Keratinocyte (primary cell): ENCODE data around the gene FKBP10. TPM values are rescaled to one million over a fixed set of nuclear protein-coding genes. Genes with fewer than 3 reads are reported as not detected.

ENCODE experiments used
- DNase-seq: peaks from one replicate; pipeline ENCODE4 v3.0.0-alpha.2; 2011; ENCODE audit warnings: low read depth, missing footprints, low spot score
- FAIRE-seq: peaks from 2 replicates; lab custom pipeline; 2011; peaks lifted over from hg19 to GRCh38; lab: Jason Lieb, UNC
- H2AFZ ChIP-seq: 2 replicates; pipeline ENCODE4 v1.6.0; 2012; ENCODE audit warnings: low read length, control low read depth, inconsistent platforms; ENCODE audit not compliant: control insufficient read depth
- H3K27ac ChIP-seq: 2 replicates; pipeline ENCODE4 v1.5.1; 2011; ENCODE audit warnings: low read length; ENCODE audit not compliant: control insufficient read depth, insufficient read depth
- H3K27me3 ChIP-seq: 3 replicates; pipeline ENCODE4 v1.6.0; 2011; ENCODE audit warnings: low read length; ENCODE audit not compliant: control insufficient read depth, insufficient read depth; ENCODE audit errors: extremely low read depth
- H3K36me3 ChIP-seq, 2 experiments: 2 replicates in 1 of 2; 3 replicates in 1 of 2; pipeline ENCODE4 v1.5.1; 2011; ENCODE audit warnings: low read length in 2 of 2, mild to moderate bottlenecking in 1 of 2; ENCODE audit not compliant: control insufficient read depth in 2 of 2, insufficient read depth in 2 of 2; ENCODE audit errors: extremely low read depth in 1 of 2
- H3K4me1 ChIP-seq: 3 replicates; pipeline ENCODE4 v1.5.1; 2011; ENCODE audit warnings: low read length; ENCODE audit not compliant: control insufficient read depth, insufficient read depth; ENCODE audit errors: extremely low read depth
- H3K4me2 ChIP-seq: 3 replicates; pipeline ENCODE4 v1.6.0; 2011; ENCODE audit warnings: low read depth, low read length; ENCODE audit not compliant: control insufficient read depth, insufficient read depth; ENCODE audit errors: extremely low read depth
- H3K4me3 ChIP-seq, 3 experiments: fragments of 200-600 bp in 1 of 3; sonication (generic) in 1 of 3; 2 replicates in 2 of 3; 3 replicates in 1 of 3; pipeline ENCODE4 v1.5.1; 2011 to 2016; ENCODE audit warnings: low read length in 3 of 3, mild to moderate bottlenecking in 3 of 3, control low read depth in 2 of 3, inconsistent platforms in 1 of 3, low read depth in 1 of 3, mixed read lengths in 1 of 3, mixed run types in 1 of 3, moderate library complexity in 1 of 3; ENCODE audit not compliant: control insufficient read depth in 2 of 3, insufficient read depth in 2 of 3; ENCODE audit errors: extremely low read depth in 1 of 3
- H3K79me2 ChIP-seq: 2 replicates; pipeline ENCODE4 v1.6.0; 2012; ENCODE audit warnings: low read length; ENCODE audit not compliant: control insufficient read depth, insufficient read depth
- H3K9ac ChIP-seq: 3 replicates; pipeline ENCODE4 v1.6.0; 2011; ENCODE audit warnings: low read length; ENCODE audit not compliant: control insufficient read depth, insufficient read depth; ENCODE audit errors: extremely low read depth
- H3K9me1 ChIP-seq: 3 replicates; pipeline ENCODE4 v1.6.0; 2011; ENCODE audit warnings: low read length; ENCODE audit not compliant: control insufficient read depth, insufficient read depth; ENCODE audit errors: extremely low read depth
- H3K9me3 ChIP-seq: 2 replicates; pipeline ENCODE4 v1.5.1; 2012; ENCODE audit warnings: low read depth, low read length; ENCODE audit not compliant: control insufficient read depth
- H4K20me1 ChIP-seq: 3 replicates; pipeline ENCODE4 v1.6.0; 2011; ENCODE audit warnings: low read length; ENCODE audit not compliant: control insufficient read depth, insufficient read depth; ENCODE audit errors: extremely low read depth
- CTCF ChIP-seq, 3 experiments: IDR thresholded peaks in 1 of 3; conservative IDR thresholded peaks in 1 of 3; optimal IDR thresholded peaks in 1 of 3; 2 replicates in 2 of 3; 3 replicates in 1 of 3; pipeline versions ENCODE3 to v1.5.1; 2011; ENCODE audit warnings: low read length in 3 of 3, mild to moderate bottlenecking in 3 of 3, moderate library complexity in 2 of 3, control low read depth in 1 of 3, inconsistent platforms in 1 of 3; ENCODE audit not compliant: insufficient read depth in 2 of 3; ENCODE audit errors: extremely low read depth in 1 of 3
- EZH2 ChIP-seq: IDR thresholded peaks from one replicate; pipeline ENCODE4 v1.6.1; 2012; ENCODE audit warnings: inconsistent platforms, mild to moderate bottlenecking, low read length, moderate library complexity
- dilution Hi-C: fragments of 300-500 bp; cut with MboI; formaldehyde crosslinking; loops from one replicate; pipeline ENCODE4 v1.7.0; 2020; ENCODE audit warnings: low sequenced_read_pairs; ENCODE audit not compliant: extremely low pct_ligation_motif_present
- polyA plus RNA-seq, 5 experiments: library from polyadenylated mRNA; depleted of rRNA in 3 of 5; stranded (reverse) in 3 of 5; stranded (forward) in 1 of 5; unstranded in 1 of 5; fragments of >200 nt; gene quantifications; 1 replicate in 1 of 5; 2 replicates in 3 of 5; 3 replicates in 1 of 5; pipeline versions ENCODE4 v1.2.1 to v1.2.3, GENCODE V29; 2011 to 2012; ENCODE audit warnings: missing spikeins in 2 of 5, low read depth in 1 of 5, low replicate concordance in 1 of 5

FKBP10 gene
- polyA plus RNA-seq, 1 donor (not counting 4 experiments of a cell fraction or from before 2014, with no cell fraction given), result 0.38 TPM

- no peak for FAIRE-seq
- Histone ChIP-seq H3K27me3 (no peaks in the 10 kb centered on the region), H3K4me1 (peaks cover 17% of the 10 kb centered on the region), H3K4me2 (no peak overlapping the region), H3K79me2 (peaks cover 62% of the 10 kb centered on the region), H2AFZ (no peak overlapping the region), H3K27ac (no peak overlapping the region), H3K4me3 (no peak overlapping the region), H4K20me1 (peaks cover 2% of the 10 kb centered on the region), H3K9me1 (no peaks in the 10 kb centered on the region), H3K36me3 (no peaks in the 10 kb centered on the region), H3K9me3 (no peaks in the 10 kb centered on the region), H3K9ac (no peak overlapping the region)
- no peak for TF ChIP-seq EZH2
- TF ChIP-seq CTCF (optimal IDR thresholded peaks at IDR 0.05 in 1 of 3, IDR thresholded peaks at IDR 0.05 in 1 of 3, conservative IDR thresholded peaks at IDR 0.05 in 1 of 3; ENCODE audit: extremely low read depth in 1 of 3, insufficient read depth in 2 of 3, low read length in 3 of 3), result no peak
- dilution Hi-C loops, result no loop called here
- no peak for DNase-seq
Measured at GRCh38 chr17:41860254-41860931, 47.6 kb downstream of the FKBP10 start.

GRCh38 chr17:41863074-41863848, 50.5 kb downstream of the FKBP10 start:
- H3K79me2 ChIP-seq, result peaks cover 56% of the 10 kb centered on the region
- dilution Hi-C loops, result no loop called here

More at GRCh38 chr17:41863074-41863848, 50.5 kb downstream of the FKBP10 start:
- Histone ChIP-seq H3K9me3 (no peaks in the 10 kb centered on the region), H3K27me3 (no peaks in the 10 kb centered on the region), H3K9ac (peak overlapping the region; percentile 95), H2AFZ (no peak overlapping the region), H3K36me3 (peaks cover 3 to 12% of the 10 kb centered on the region in 2 experiments), H3K4me3 (peak overlapping the region in 2 of 3 experiments; percentile 92 to 95), H3K4me2 (peak overlapping the region; percentile 82), H4K20me1 (peaks cover 2% of the 10 kb centered on the region), H3K27ac (no peak overlapping the region), H3K9me1 (no peaks in the 10 kb centered on the region), H3K4me1 (peaks cover 17% of the 10 kb centered on the region)
- no peak for TF ChIP-seq EZH2
- no peak for TF ChIP-seq CTCF (optimal IDR thresholded peaks at IDR 0.05 in 1 of 3, IDR thresholded peaks at IDR 0.05 in 1 of 3, conservative IDR thresholded peaks at IDR 0.05 in 1 of 3; ENCODE audit: extremely low read depth in 1 of 3, insufficient read depth in 2 of 3, low read length in 3 of 3)
- DNase-seq (no peak), FAIRE-seq (no peak)
